PC-9 (cell line): ENCODE results near the gene GCNT2.

Source experiments
- CTCF ChIP-seq: fragments of 200-600 bp; sonication (generic); conservative IDR thresholded peaks from 2 replicates; pipeline ENCODE4 v1.6.1; 2017; ENCODE audit warnings: mixed run types, antibody characterized with exemption, mild to moderate bottlenecking, moderate library complexity
- EZH2 ChIP-seq: fragments of 200-600 bp; sonication (generic); IDR thresholded peaks from 2 replicates; pipeline ENCODE4 v1.8.0; 2017; ENCODE audit warnings: antibody characterized with exemption, low read depth

- TF ChIP-seq CTCF (no peak), EZH2 (no peak)
Measured at GRCh38 chr6:10564975-10565673, 44.0 kb downstream of the GCNT2 start.
